ENCODE data around the gene DLG4.
A peak's percentile ranks its signal among the peaks of the same experiment; 100 is the strongest.
"Not testable (repeated sequence)": the region's sequence is repeated elsewhere in the genome, so short reads cannot be mapped to it uniquely, and the experiment has no call there.

Gene DLG4

GRCh38 chr17:7248796-7249195 is 29.2 kb upstream of the DLG4 start:
- DNase-seq, result no peak

GRCh38 chr17:7246779-7247178 is 27.1 kb upstream of the DLG4 start:
- no peak for DNase-seq

DNA sequence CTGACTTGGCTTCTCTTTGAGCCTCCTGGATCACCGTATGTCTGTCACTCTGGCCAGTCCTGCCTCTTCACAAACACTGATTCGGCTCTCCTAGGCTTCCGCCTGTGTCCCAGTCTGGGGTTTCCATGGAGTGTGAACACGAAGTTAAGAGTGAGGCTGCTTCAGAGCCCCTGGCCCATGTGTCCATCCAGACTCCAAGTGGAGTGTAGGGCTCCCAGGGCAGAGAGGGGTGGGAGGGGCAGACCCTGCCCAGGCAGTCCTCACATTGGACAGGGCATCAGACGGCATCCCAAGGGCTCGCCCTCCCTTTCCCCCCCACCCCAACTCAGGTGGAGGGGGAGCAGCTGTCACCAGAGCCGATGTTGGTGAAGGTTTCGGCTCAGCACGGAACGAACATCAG is 24.2 kb upstream of the DLG4 start:
- DNase-seq, result not testable (repeated sequence)

- DNase-seq, result no peak
These were observed 23.8 kb upstream of the DLG4 start for GRCh38 chr17:7243453-7243729.

GRCh38 chr17:7242717-7243452 is 23.2 kb upstream of the DLG4 start:
- DNase-seq, result peak; percentile 94 to 96

DNA sequence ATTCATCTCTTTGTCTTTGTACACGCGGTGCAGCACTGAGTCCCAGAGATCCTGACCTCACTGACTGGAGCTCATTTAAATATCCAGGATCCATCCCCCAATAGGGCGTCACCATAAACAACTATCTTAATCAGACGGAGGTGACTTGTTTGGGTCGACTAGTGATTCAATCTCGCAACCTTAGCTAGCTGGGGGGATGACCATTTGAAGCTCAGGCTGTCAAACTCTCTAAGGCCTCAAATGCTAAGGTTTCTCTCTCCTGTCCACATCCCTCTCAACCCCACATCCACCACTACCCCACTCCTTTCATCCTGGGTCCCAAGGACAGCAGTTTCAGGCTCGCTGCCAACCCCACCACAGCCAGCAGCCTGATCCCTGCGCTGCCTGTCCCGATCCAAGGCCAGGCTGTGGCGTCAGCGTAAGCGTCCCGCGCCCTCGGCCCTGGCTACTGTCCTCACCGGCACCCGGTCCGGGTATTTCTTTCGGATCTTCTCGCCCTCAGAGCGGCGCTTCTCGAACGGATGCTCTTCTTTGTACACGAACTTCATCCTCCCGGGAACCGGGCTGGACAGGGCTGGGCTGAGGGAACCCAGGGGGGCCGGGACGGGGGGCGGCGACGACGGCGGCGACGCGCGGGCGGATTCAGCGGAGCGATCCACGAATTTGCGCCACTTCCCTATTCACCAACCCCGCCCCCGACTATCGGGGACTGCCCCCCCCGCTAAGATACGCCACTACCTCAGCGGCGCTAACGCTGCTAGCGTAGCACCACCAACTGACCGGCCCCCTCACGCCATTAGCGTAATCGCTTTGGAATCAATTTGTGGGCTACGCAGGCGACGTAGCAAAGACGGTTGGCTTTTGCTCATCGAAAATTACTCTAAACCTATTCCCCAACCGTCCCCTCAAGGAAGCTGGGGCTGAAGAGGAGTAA is 22.4 kb upstream of the DLG4 start, which contains the start of gene GABARAP:
Gene GABARAP (minus strand): TSS at position 667 of the 934 bp plus-strand sequence. CDS start 119 bp downstream, at position 548.
- DNase-seq, result peak; percentile 86 to 89

GRCh38 chr17:7241090-7241733 is 21.6 kb upstream of the DLG4 start:
- DNase-seq, result no peak

DNA sequence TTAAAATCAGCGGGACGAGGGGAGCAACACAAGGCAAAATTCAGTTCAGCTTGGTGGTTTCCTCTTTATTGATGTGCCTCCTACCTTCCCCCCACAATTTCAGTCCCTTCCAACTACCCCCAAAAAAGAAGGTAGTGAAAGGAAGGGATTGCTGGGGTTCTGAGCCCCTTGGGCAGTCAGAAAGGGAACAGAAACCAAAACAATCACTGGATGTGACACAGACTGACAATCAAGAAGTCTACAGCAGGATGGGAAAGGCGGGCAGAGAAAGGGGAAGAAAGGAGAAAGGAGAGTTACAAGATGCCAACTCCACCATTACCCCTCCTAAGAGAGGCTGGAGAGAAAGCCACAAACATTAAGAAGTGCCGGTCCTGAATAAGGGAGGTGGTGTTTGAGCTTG is 20.7 kb upstream of the DLG4 start:
- no peak for DNase-seq

- DNase-seq, result peak; percentile 100
These were observed 19.7 kb upstream of the DLG4 start, which contains the start of gene PHF23 for GRCh38 chr17:7239091-7240027. TSS of gene PHF23 (minus strand) at chr17:7239457. CDS start at chr17:7239279, 178 bp downstream.

GRCh38 chr17:7238420-7239090 is 18.9 kb upstream of the DLG4 start:
- DNase-seq, result peak in 1 of 2 experiments; percentile 28

GRCh38 chr17:7237761-7238419 is 18.3 kb upstream of the DLG4 start:
- peak; percentile 22 to 49 for DNase-seq

DNA sequence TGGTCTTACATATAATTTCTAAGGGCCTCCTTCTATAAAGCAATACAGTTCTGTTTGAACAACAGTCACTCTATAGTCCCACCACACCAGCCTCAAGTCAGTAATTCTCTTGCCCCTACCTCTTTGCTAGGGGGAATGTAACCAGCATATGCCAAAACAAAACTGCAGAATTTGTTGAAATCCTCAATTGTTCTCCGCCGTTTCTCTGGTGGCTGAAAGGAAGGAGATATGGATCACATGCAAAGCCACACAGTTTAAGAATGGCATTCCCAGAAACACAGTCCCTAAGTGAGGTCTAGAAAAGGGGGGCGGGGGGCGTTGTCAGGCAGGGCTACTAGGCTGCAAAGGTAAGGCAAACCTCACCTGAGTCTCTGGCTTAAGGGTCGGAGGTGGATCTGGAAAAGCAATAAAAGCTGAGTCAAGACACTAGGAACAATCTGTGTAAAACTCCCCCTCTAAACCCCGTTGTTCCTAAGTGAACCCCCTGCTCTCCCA is 17.7 kb upstream of the DLG4 start:
- no peak for DNase-seq

GRCh38 chr17:7236808-7237207 is 17.2 kb upstream of the DLG4 start:
- no peak for DNase-seq

DNA sequence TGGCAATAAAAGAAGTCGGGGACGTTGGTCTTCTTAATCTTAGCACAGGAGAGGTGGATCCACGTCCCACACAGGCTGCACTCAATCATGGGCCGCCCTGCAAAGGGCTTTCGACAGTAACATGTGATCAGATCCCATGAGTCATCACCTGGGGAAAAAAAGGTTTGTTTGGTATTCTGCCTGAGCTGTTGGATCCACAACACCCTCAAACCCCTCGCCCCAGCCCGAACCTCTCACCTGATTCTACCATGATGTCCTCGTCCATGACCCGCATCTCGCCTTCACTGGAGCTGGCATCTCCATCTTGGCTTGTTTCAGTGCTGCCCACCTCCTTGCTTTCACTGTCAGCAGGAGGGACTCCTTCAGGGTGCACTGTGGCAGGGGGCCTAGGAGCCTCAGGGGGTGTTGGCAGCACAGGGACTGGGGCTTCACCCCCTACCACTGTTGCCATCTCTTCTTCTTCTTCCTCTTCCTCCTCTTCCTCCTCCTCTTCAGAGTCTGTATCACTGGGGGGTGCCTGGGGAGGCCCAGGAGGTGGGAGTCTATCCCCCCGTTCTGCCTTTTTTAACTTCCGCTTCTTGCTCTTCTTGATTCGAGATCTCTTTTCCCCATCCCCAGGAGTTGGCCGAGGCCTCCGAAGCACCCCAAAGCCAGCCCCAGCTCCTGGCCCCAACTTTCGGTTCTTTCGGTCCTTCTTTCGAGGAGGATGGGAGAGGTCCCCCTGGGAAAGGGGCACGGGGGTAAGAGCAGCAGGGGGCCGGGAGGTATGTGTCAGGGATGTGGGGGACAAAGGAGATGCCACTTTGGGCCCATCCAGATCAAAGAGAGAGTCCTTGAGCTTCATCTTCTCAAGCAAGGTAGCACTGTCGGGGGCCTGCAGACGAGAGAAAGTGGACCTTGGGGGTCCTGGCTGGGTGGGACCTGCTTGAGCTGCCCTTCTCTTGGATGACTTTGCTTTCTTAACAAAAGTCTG is 16.3 kb upstream of the DLG4 start:
- no peak for DNase-seq

DNA sequence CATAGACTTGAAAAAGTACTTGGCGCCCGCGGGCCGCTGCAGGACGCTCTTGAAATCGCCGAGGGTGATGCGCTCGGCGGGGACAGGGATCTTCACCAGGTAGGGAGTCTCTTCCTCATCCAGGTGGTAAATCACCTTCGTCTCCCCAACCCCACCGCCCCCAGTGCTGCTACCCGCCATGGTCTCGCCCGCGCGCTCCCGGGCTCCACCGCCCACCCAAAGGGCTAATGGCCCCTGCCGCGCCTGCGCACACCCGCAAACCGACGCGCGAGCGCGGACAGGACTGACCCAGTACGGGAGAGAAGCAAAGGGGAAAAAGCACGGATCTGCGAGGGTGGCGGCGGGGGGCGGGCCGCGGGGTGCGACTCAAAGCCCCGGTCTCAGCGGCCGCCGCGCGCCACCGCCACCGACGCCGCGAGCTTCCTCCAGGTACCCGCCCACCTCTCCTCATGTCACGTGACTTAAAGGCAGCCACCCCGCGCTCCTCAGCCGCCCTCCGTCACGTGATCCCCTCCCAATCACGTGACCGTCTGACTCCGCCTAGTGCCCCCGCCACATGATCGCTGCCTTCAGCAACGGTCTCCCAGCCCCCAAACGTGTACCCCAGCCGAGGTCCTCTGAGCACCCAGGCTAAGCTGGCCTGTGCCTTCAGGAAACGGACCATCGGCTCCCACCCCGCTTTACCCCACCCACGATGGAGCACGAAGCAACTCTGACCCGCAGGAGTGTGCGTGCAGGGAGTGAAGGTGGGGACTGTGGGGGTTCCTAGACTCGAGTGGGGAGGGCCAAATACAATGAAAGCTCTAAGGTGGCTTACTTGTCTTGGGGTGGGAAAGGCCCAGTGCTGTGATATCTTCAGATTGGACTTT is 14.7 kb upstream of the DLG4 start, which contains the start of gene DVL2:
Gene DVL2 (minus strand): TSS at position 435 of the 869 bp plus-strand sequence. CDS start 255 bp downstream, at position 180.
- DNase-seq, result peak; percentile 94 to 96

DNA sequence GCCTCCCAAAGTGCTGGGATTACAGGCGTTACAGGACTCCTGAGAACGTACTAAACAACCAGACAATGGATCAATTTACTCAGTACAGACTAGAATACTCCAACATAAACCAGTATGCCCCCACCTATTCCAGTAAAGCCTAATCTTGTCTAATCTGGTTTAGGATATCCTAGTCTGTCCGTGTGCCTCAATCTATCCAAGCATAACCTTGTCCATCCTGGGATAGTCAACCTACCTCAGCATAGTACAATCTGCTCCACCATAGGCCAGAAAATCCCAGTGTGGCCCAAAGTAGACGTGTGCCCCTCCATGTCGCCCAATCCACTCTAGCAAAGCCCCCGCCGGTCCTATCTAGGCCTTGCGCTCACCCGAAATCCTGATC is 14.1 kb upstream of the DLG4 start:
- no peak for DNase-seq

- no peak for DNase-seq
These were observed 12.5 kb upstream of the DLG4 start for GRCh38 chr17:7232114-7232513.

DNA sequence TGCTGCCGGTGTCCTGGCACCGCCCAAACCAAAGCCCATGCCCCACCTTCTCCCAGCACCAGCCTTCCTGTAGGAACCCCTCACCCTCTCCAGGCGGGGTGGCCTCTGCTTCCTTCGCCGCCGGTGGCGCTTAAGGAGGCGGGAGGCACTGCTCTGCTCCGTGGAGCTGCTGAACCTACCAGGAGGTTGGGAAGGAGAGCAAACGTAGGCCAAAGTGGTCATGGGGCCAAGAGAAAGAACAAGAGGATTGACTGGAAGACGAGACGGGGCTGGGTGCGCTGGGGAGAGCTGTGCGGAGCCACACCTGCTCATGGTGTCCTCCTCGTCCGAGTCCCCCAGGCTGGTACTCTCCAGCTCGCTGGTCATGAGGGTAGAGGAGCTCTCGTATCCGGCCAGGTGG is 9.9 kb upstream of the DLG4 start:
- DNase-seq, result no peak

GRCh38 chr17:7228920-7229319 is 9.3 kb upstream of the DLG4 start:
- DNase-seq, result no peak
